WTC11 (cell line): ENCODE results near the gene UBE2E1.

Experiments used
- CTCF ChIP-seq: fragments of 200-600 bp; IDR thresholded peaks from 2 replicates; pipeline ENCODE4 v1.8.0; 2022; ENCODE audit warnings: antibody characterized with exemption
- FOXP1 ChIP-seq: sonication (generic); formaldehyde crosslinking; IDR thresholded peaks from 2 replicates; pipeline ENCODE4 v1.8.0; 2022; ENCODE audit warnings: missing genetic modification reagents, mild to moderate bottlenecking, moderate library complexity, borderline replicate concordance
- JAZF1 ChIP-seq: fragments of 250-450 bp; sonication (Bioruptor Pico); IDR thresholded peaks from 2 replicates; pipeline ENCODE4 v1.9.0; 2021; ENCODE audit warnings: moderate library complexity, mild to moderate bottlenecking, inconsistent platforms
- MAX ChIP-seq: sonication (generic); formaldehyde crosslinking; IDR thresholded peaks from 2 replicates; pipeline ENCODE4 v1.8.0; 2022; ENCODE audit warnings: mild to moderate bottlenecking, missing genetic modification reagents
- NFYB ChIP-seq: sonication (generic); formaldehyde crosslinking; conservative IDR thresholded peaks from 2 replicates; pipeline ENCODE4 v1.8.0; 2022; ENCODE audit warnings: low read depth, missing genetic modification reagents
- NR2C2 ChIP-seq: sonication (generic); formaldehyde crosslinking; IDR thresholded peaks from 2 replicates; pipeline ENCODE4 v1.8.0; 2022; ENCODE audit warnings: mild to moderate bottlenecking, missing genetic modification reagents
- NR3C1 ChIP-seq: sonication (generic); formaldehyde crosslinking; conservative IDR thresholded peaks from 2 replicates; pipeline ENCODE4 v1.8.1; 2023; ENCODE audit warnings: low read depth, mild to moderate bottlenecking, missing genetic modification reagents
- TCF7 ChIP-seq: sonication (generic); formaldehyde crosslinking; IDR thresholded peaks from 2 replicates; pipeline ENCODE4 v1.8.0; 2022; ENCODE audit warnings: mild to moderate bottlenecking, low read depth, missing genetic modification reagents, moderate library complexity

- TF ChIP-seq CTCF (no peak), NFYB (CRISPR knock-in tag) (no peak), NR3C1 (no peak), FOXP1 (CRISPR knock-in tag) (no peak), TCF7 (CRISPR knock-in tag) (no peak), JAZF1 (CRISPR knock-in tag) (no peak), MAX (CRISPR knock-in tag) (no peak), NR2C2 (CRISPR knock-in tag) (no peak)
Measured at GRCh38 chr3:23913873-23914743, 108.4 kb downstream of the UBE2E1 start.
